H1 (cell line): ENCODE results near the gene GANC. TPM values are rescaled to one million over a fixed set of nuclear protein-coding genes. Genes with fewer than 3 reads are reported as not detected.
A peak's percentile ranks its signal among the peaks of the same experiment; 100 is the strongest.

Source experiments
- CTCF ChIA-PET: fragments of 300-600 bp; sonication (Branson Sonifier 250); formaldehyde crosslinking; loops from one replicate; lab custom pipeline; 2021; ENCODE audit not compliant: partially characterized antibody; lab: Charles Lee
- POLR2A ChIA-PET: fragments of 300-600 bp; sonication (Branson Sonifier 250); formaldehyde crosslinking; loops from one replicate; lab custom pipeline; 2021; ENCODE audit warnings: inconsistent platforms; ENCODE audit not compliant: partially characterized antibody; lab: Charles Lee
- DNase-seq, 2 experiments: peaks; one replicate each; pipeline versions ENCODE4 v3.0.0 to v3.0.0-alpha.2; 2010 to 2022; ENCODE audit warnings: low spot score in 2 of 2, low read depth in 1 of 2, mixed read lengths in 1 of 2
- FAIRE-seq: peaks from 2 replicates; lab custom pipeline; 2011; peaks lifted over from hg19 to GRCh38; lab: Jason Lieb, UNC
- H2AFZ ChIP-seq: 2 replicates; pipeline ENCODE4 v1.8.1; 2012; ENCODE audit warnings: low read length, inconsistent platforms
- H2AK5ac ChIP-seq: 2 replicates; pipeline ENCODE4 v1.6.1; 2013; ENCODE audit warnings: low read depth, low read length
- H2BK120ac ChIP-seq: replicated peaks from 2 replicates; pipeline ENCODE3; 2013; ENCODE audit warnings: low read depth, low read length, inconsistent platforms
- H2BK12ac ChIP-seq: 2 replicates; pipeline ENCODE4 v1.6.1; 2013; ENCODE audit warnings: low read depth, low read length
- H2BK15ac ChIP-seq: 2 replicates; pipeline ENCODE4 v1.6.1; 2013; ENCODE audit warnings: low read length
- H2BK20ac ChIP-seq: 2 replicates; pipeline ENCODE4 v1.6.1; 2013; ENCODE audit warnings: low read length
- H2BK5ac ChIP-seq: 2 replicates; pipeline ENCODE4 v1.6.1; 2013; ENCODE audit warnings: low read depth, low read length
- H3K14ac ChIP-seq: 2 replicates; pipeline ENCODE4 v1.6.1; 2013; ENCODE audit warnings: inconsistent platforms; ENCODE audit not compliant: insufficient read length
- H3K18ac ChIP-seq: 2 replicates; pipeline ENCODE4 v1.6.1; 2013; ENCODE audit warnings: low read length; ENCODE audit errors: extremely low read depth
- H3K23ac ChIP-seq: 2 replicates; pipeline ENCODE4 v1.6.1; 2013; ENCODE audit warnings: inconsistent platforms; ENCODE audit not compliant: insufficient read length
- H3K23me2 ChIP-seq: 2 replicates; pipeline ENCODE4 v1.6.1; 2013; ENCODE audit warnings: low read depth, low read length
- H3K27ac ChIP-seq: 2 replicates; pipeline ENCODE4 v1.6.1; 2011; ENCODE audit warnings: low read depth, low read length, inconsistent platforms
- H3K27me3 ChIP-seq, 4 experiments: replicated peaks in 1 of 4; 1 replicate in 1 of 4; 2 replicates in 3 of 4; pipeline versions ENCODE4 v1.6.1 to v1.8.1; 2011 to 2013; ENCODE audit warnings: low read length in 3 of 4, mild to moderate bottlenecking in 3 of 4, inconsistent platforms in 2 of 4, mixed read lengths in 2 of 4, moderate library complexity in 1 of 4; ENCODE audit not compliant: control insufficient read depth in 3 of 4, insufficient read depth in 3 of 4; ENCODE audit errors: extremely low read depth in 1 of 4
- H3K36me3 ChIP-seq, 4 experiments: 2 replicates each; pipeline versions ENCODE4 v1.6.1 to v1.8.1; 2011 to 2013; ENCODE audit warnings: mild to moderate bottlenecking in 4 of 4, low read length in 3 of 4, moderate library complexity in 2 of 4, control low read depth in 1 of 4, inconsistent platforms in 1 of 4; ENCODE audit not compliant: insufficient read depth in 4 of 4, control insufficient read depth in 2 of 4
- H3K4ac ChIP-seq: replicated peaks from 2 replicates; pipeline ENCODE3; 2013; ENCODE audit warnings: low read length, low read depth, mixed read lengths, inconsistent platforms; ENCODE audit not compliant: insufficient read length
- H3K4me1 ChIP-seq, 4 experiments: replicated peaks in 1 of 4; 1 replicate in 1 of 4; 2 replicates in 3 of 4; pipeline versions ENCODE4 v1.6.1 to v1.8.1; 2011 to 2013; ENCODE audit warnings: low read length in 3 of 4, inconsistent platforms in 2 of 4, mixed read lengths in 1 of 4; ENCODE audit not compliant: insufficient read depth in 4 of 4, control insufficient read depth in 3 of 4
- H3K4me2 ChIP-seq, 2 experiments: 2 replicates each; pipeline versions ENCODE4 v1.6.1 to v1.8.1; 2011 to 2013; ENCODE audit warnings: low read depth in 2 of 2, low read length in 2 of 2, control low read depth in 1 of 2, inconsistent platforms in 1 of 2, mild to moderate bottlenecking in 1 of 2; ENCODE audit not compliant: insufficient read depth in 1 of 2
- H3K4me3 ChIP-seq, 4 experiments: fragments of 200-600, 300-600 bp in 1 of 4; sonication (generic), shearing (Covaris generic), sonication (Bioruptor Twin) in 1 of 4; 2 replicates each; pipeline versions ENCODE4 v1.5.1 to v1.8.1; 2011 to 2016; ENCODE audit warnings: low read length in 4 of 4, low read depth in 3 of 4, control low read depth in 2 of 4, inconsistent platforms in 2 of 4, mild to moderate bottlenecking in 2 of 4, mixed read lengths in 1 of 4, moderate library complexity in 1 of 4; ENCODE audit not compliant: insufficient read depth in 2 of 4; ENCODE audit errors: extremely low read depth in 1 of 4
- H3K56ac ChIP-seq: replicated peaks from 2 replicates; pipeline ENCODE3; 2013; ENCODE audit warnings: low read depth, mild to moderate bottlenecking, mixed read lengths, low read length, inconsistent platforms; ENCODE audit not compliant: insufficient read length
- H3K79me1 ChIP-seq: 2 replicates; pipeline ENCODE4 v1.6.1; 2013; ENCODE audit warnings: low read depth, low read length, control low read depth
- H3K79me2 ChIP-seq, 2 experiments: 2 replicates each; pipeline versions ENCODE4 v1.6.1 to v1.8.1; 2012 to 2013; ENCODE audit warnings: low read length in 2 of 2, mild to moderate bottlenecking in 2 of 2, inconsistent platforms in 1 of 2; ENCODE audit not compliant: insufficient read depth in 2 of 2, control insufficient read depth in 1 of 2
- H3K9ac ChIP-seq, 4 experiments: replicated peaks in 1 of 4; 1 replicate in 1 of 4; 2 replicates in 3 of 4; pipeline versions ENCODE4 v1.6.1 to v1.8.1; 2011 to 2013; ENCODE audit warnings: low read depth in 3 of 4, low read length in 3 of 4, control low read depth in 2 of 4, mild to moderate bottlenecking in 2 of 4, moderate library complexity in 2 of 4, inconsistent platforms in 1 of 4; ENCODE audit errors: extremely low read depth in 1 of 4
- H3K9me3 ChIP-seq, 2 experiments: 2 replicates each; pipeline versions ENCODE4 v1.6.1 to v1.8.1; 2012 to 2013; ENCODE audit warnings: mild to moderate bottlenecking in 2 of 2, moderate library complexity in 2 of 2, control low read depth in 1 of 2, inconsistent platforms in 1 of 2, low read depth in 1 of 2, low read length in 1 of 2, mixed read lengths in 1 of 2; ENCODE audit not compliant: insufficient read depth in 2 of 2
- H4K20me1 ChIP-seq, 2 experiments: replicated peaks in 1 of 2; 2 replicates each; pipeline versions ENCODE3 to v1.8.1; 2011 to 2013; ENCODE audit warnings: inconsistent platforms in 2 of 2, low read length in 2 of 2, mild to moderate bottlenecking in 1 of 2; ENCODE audit not compliant: insufficient read depth in 2 of 2, control insufficient read depth in 1 of 2
- H4K5ac ChIP-seq: 2 replicates; pipeline ENCODE4 v1.6.1; 2013; ENCODE audit warnings: low read length, low read depth, mixed read lengths, inconsistent platforms; ENCODE audit not compliant: insufficient read length
- H4K8ac ChIP-seq: 2 replicates; pipeline ENCODE4 v1.8.0; 2013; ENCODE audit warnings: mild to moderate bottlenecking, moderate library complexity, low read length, inconsistent platforms; ENCODE audit not compliant: insufficient read depth; ENCODE audit errors: extremely low read depth
- H4K91ac ChIP-seq: replicated peaks from 2 replicates; pipeline ENCODE3; 2013; ENCODE audit warnings: low read length, mixed read lengths, inconsistent platforms; ENCODE audit not compliant: insufficient read length
- ATF3 ChIP-seq: IDR thresholded peaks from 2 replicates; pipeline ENCODE4 v1.6.1; 2011; ENCODE audit warnings: low read depth, mild to moderate bottlenecking, low read length; ENCODE audit not compliant: insufficient read depth
- BRCA1 ChIP-seq: IDR thresholded peaks from 2 replicates; pipeline ENCODE4 v1.6.1; 2012; ENCODE audit warnings: low read depth, low read length, improper control_type of control experiment
- CEBPB ChIP-seq: IDR thresholded peaks from 2 replicates; pipeline ENCODE4 v1.6.1; 2012; ENCODE audit warnings: low read depth, low read length
- CHD2 ChIP-seq: IDR thresholded peaks from 2 replicates; pipeline ENCODE4 v1.6.1; 2012; ENCODE audit warnings: low read length, improper control_type of control experiment
- EGR1 ChIP-seq: IDR thresholded peaks from 2 replicates; pipeline ENCODE4 v1.6.1; 2011; ENCODE audit warnings: low read depth, low read length, borderline replicate concordance
- FOSL1 ChIP-seq: IDR thresholded peaks from 2 replicates; pipeline ENCODE4 v1.6.1; 2011; ENCODE audit warnings: mild to moderate bottlenecking, low read depth, low read length, moderate library complexity; ENCODE audit not compliant: insufficient read depth
- GABPA ChIP-seq: IDR thresholded peaks from 2 replicates; pipeline ENCODE4 v1.6.1; 2011; ENCODE audit warnings: mild to moderate bottlenecking, low read length, moderate library complexity, borderline replicate concordance; ENCODE audit not compliant: insufficient read depth
- PHF8 ChIP-seq: fragments of 200-600 bp; sonication (generic); conservative IDR thresholded peaks from 2 replicates; pipeline ENCODE4 v1.7.1; 2012; ENCODE audit warnings: low read depth, mild to moderate bottlenecking, inconsistent platforms, low read length, moderate library complexity
- RXRA ChIP-seq: IDR thresholded peaks from 2 replicates; pipeline ENCODE4 v1.6.1; 2011; ENCODE audit warnings: low read depth, mild to moderate bottlenecking, low read length, moderate library complexity; ENCODE audit not compliant: insufficient read depth
- SUZ12 ChIP-seq: fragments of 200-600 bp; sonication (generic); IDR thresholded peaks from 2 replicates; pipeline ENCODE4 v1.6.1; 2012; ENCODE audit warnings: mild to moderate bottlenecking, inconsistent platforms, low read length, moderate library complexity, mixed read lengths
- TBP ChIP-seq: IDR thresholded peaks from 2 replicates; pipeline ENCODE4 v1.6.1; 2011; ENCODE audit warnings: low read depth, low read length, improper control_type of control experiment
- WGBS, 2 experiments: shearing (Covaris generic) in 1 of 2; methylation state at CpG; one replicate each; pipeline versions ENCODE4 v1.1.6 to v1.1.7; 2013 to 2015; ENCODE audit warnings: low lambda C conversion rate in 2 of 2, mixed read lengths in 2 of 2, inconsistent platforms in 1 of 2, low coverage in 1 of 2, missing lambda C conversion rate in 1 of 2; ENCODE audit not compliant: insufficient replicate concordance in 2 of 2, insufficient coverage in 1 of 2, insufficient read length in 1 of 2; ENCODE audit errors: extremely low coverage in 1 of 2, missing lambda C conversion rate in 1 of 2; 5-methylcytosine and 5-hydroxymethylcytosine counted together
- polyA plus RNA-seq, 7 experiments: library from polyadenylated mRNA; depleted of rRNA in 3 of 7; stranded (reverse) in 5 of 7; unstranded in 2 of 7; fragments of >200 nt in 5 of 7; fragments of 200-250 nt in 2 of 7; gene quantifications; 1 replicate in 5 of 7; 2 replicates in 1 of 7; 4 replicates in 1 of 7; pipeline versions ENCODE4 v1.2.1 to v1.2.3, GENCODE V29; 2011 to 2013; ENCODE audit warnings: missing spikeins in 2 of 7, mixed read lengths in 2 of 7
- total RNA-seq: library from RNA; stranded (reverse); fragmentation: NEBNext Ultra II Directional; extraction: Animal tissue kit (Norgen Biotek cat#: 25700); gene quantifications from 2 replicates; pipeline ENCODE4 v1.2.1, GENCODE V29; 2021

Gene GANC
- total and polyA plus RNA-seq, 2 of the 8 experiments (the other 6 are each of a cell fraction or from before 2014, with no cell fraction given) = 6.8 to 14.4 TPM

GRCh38 chr15:42364529-42364928, 91.5 kb downstream of the GANC start:
- DNase-seq = no peak
- peak overlapping the region; percentile 77; the same call in 1 of the 2 replicates for H2BK12ac ChIP-seq
- no peak overlapping the region for H4K8ac ChIP-seq
- POLR2A ChIA-PET = interaction anchor here (1.1 kb wide), 1 partner anchor 21 kb away, joined by 3 read pairs; no protein-coding TSS in a partner anchor
- H2BK20ac ChIP-seq = peak overlapping the region; percentile 80; the same call in 1 of the 2 replicates
- no peaks in the 10 kb centered on the region for H4K20me1 ChIP-seq
- CTCF ChIA-PET = interaction anchor here (0.7 to 1.6 kb wide), 4 partner anchors 20 to 281 kb away, joined by 3 to 9 read pairs (median 4); no protein-coding TSS in a partner anchor
- H3K79me1 ChIP-seq = no peaks in the 10 kb centered on the region
- H3K14ac ChIP-seq = no peak overlapping the region
- 80% methylated on average over 1 of the region's 1 CpG; no CpG with 5 or more reads in 1 of the 2 experiments for WGBS, 2 experiments
- H3K4me1 ChIP-seq = peaks cover 0 to 10% (median 5%) of the 10 kb centered on the region in 4 experiments; a peak in 5 of 7 replicates
- no peak overlapping the region for H2BK15ac ChIP-seq
- H3K27ac ChIP-seq = no peak overlapping the region
- H3K4me2 ChIP-seq = peak overlapping the region in 1 of 2 experiments; percentile 15; a peak in 1 of 4 replicates
- no peak overlapping the region for H2AFZ ChIP-seq
- H3K23me2 ChIP-seq = no peaks in the 10 kb centered on the region
- peak overlapping the region; percentile 80; the same call in 1 of the 2 replicates for H2BK5ac ChIP-seq
- peak overlapping the region; percentile 12 for H4K91ac ChIP-seq
- no peak overlapping the region for H2BK120ac ChIP-seq
- H2AK5ac ChIP-seq = peak overlapping the region; percentile 54; the same call in 1 of the 2 replicates
- no peak overlapping the region for H4K5ac ChIP-seq
- no peak overlapping the region for H3K4me3 ChIP-seq
- no peaks in the 10 kb centered on the region for H3K36me3 ChIP-seq
- H3K9ac ChIP-seq = no peak overlapping the region
- H3K18ac ChIP-seq = peak overlapping the region; percentile 57; the same call in 1 of the 2 replicates
- no peaks in the 10 kb centered on the region; a peak in 4 of 7 replicates for H3K27me3 ChIP-seq
- H3K79me2 ChIP-seq = no peaks in the 10 kb centered on the region
- FAIRE-seq = no peak
- H3K56ac ChIP-seq = no peak overlapping the region
- peaks cover 0 to 2% of the 10 kb centered on the region in 2 experiments; a peak in 2 of 4 replicates for H3K9me3 ChIP-seq
- no peak overlapping the region for H3K23ac ChIP-seq
- no peak overlapping the region for H3K4ac ChIP-seq
- TF ChIP-seq ATF3 (no peak), GABPA (no peak), TBP (no peak), SUZ12 (no peak), FOSL1 (no peak), PHF8 (no peak), RXRA (no peak), CEBPB (no peak), CHD2 (no peak), EGR1 (no peak), BRCA1 (no peak)
